ENCODE measurements around the gene FAM204A. TPM values are rescaled to one million over a fixed set of nuclear protein-coding genes. Genes with fewer than 3 reads are reported as not detected.

The FAM204A gene
- total RNA-seq, 3 donors from 2014 or later (not counting 1 experiment from before 2014, with no cell fraction given), result 69.2 to 73.2 (median 72.7) TPM

GRCh38 chr10:118356628-118357027 is 14.5 kb upstream of the FAM204A start:
- no peaks in the 10 kb centered on the region for H3K9me3 ChIP-seq (ENCODE audit: control insufficient read depth, insufficient read depth, low read length)
- Mint-ChIP-seq H3K4me1 (no peaks in the 10 kb centered on the region), H3K4me3 (no peak overlapping the region), H3K27ac (no peak overlapping the region), H3K9me3 (no peaks in the 10 kb centered on the region), H3K27me3 (ENCODE audit: low read depth in 2 of 2) (peaks cover 30 to 51% of the 10 kb centered on the region in 2 donors), H3K36me3 (no peaks in the 10 kb centered on the region)
- H3K4me1 ChIP-seq (ENCODE audit: control insufficient read depth, insufficient read depth, low read length), result no peaks in the 10 kb centered on the region
- no peak for TF ChIP-seq CTCF (IDR thresholded peaks at IDR 0.05)
- no peak overlapping the region for H3K4me3 ChIP-seq (ENCODE audit: low read length)
- DNase-seq, result no peak
- H3K36me3 ChIP-seq (ENCODE audit: control insufficient read depth, insufficient read depth, low read length), result no peaks in the 10 kb centered on the region
- H3K27me3 ChIP-seq (ENCODE audit: control insufficient read depth, insufficient read depth, low read length), result peaks cover 16% of the 10 kb centered on the region
- no peak overlapping the region for H3K27ac ChIP-seq (ENCODE audit: low read length)
- intact Hi-C loops (cut with micrococcal nuclease), result no loop called here
- 93% methylated on average over 2 of the region's 2 CpGs for WGBS (ENCODE audit: insufficient coverage)
- ATAC-seq, result no peak

- H3K4me1 Mint-ChIP-seq, result no peaks in the 10 kb centered on the region
- Histone ChIP-seq H3K27me3 (ENCODE audit: control insufficient read depth, insufficient read depth, low read length) (peaks cover 23% of the 10 kb centered on the region), H3K27ac (ENCODE audit: low read length) (no peak overlapping the region), H3K9me3 (ENCODE audit: control insufficient read depth, insufficient read depth, low read length) (no peaks in the 10 kb centered on the region), H3K4me1 (ENCODE audit: control insufficient read depth, insufficient read depth, low read length) (no peaks in the 10 kb centered on the region), H3K4me3 (ENCODE audit: low read length) (no peak overlapping the region), H3K36me3 (ENCODE audit: control insufficient read depth, insufficient read depth, low read length) (no peaks in the 10 kb centered on the region)
- H3K27ac Mint-ChIP-seq, result no peak overlapping the region
- H3K36me3 Mint-ChIP-seq, result no peaks in the 10 kb centered on the region
- no peak overlapping the region for H3K4me3 Mint-ChIP-seq
- DNase-seq, result no peak
- H3K9me3 Mint-ChIP-seq, result no peaks in the 10 kb centered on the region
- peaks cover 36 to 47% of the 10 kb centered on the region in 2 donors for H3K27me3 Mint-ChIP-seq (ENCODE audit: low read depth in 2 of 2)
- TF ChIP-seq CTCF (IDR thresholded peaks at IDR 0.05), result no peak
- ATAC-seq, result no peak
- intact Hi-C loops (cut with micrococcal nuclease), result no loop called here
- 63% methylated on average over 1 of the region's 3 CpGs for WGBS (ENCODE audit: insufficient coverage)
Measured at GRCh38 chr10:118355234-118355633, 13.1 kb upstream of the FAM204A start.

- TF ChIP-seq CTCF (IDR thresholded peaks at IDR 0.05), result no peak
- H3K9me3 Mint-ChIP-seq, result no peaks in the 10 kb centered on the region
- no peaks in the 10 kb centered on the region for H3K36me3 Mint-ChIP-seq
- no peak overlapping the region for H3K4me3 Mint-ChIP-seq
- H3K36me3 ChIP-seq (ENCODE audit: control insufficient read depth, insufficient read depth, low read length), result no peaks in the 10 kb centered on the region
- peaks cover 25 to 36% of the 10 kb centered on the region in 2 donors for H3K27me3 Mint-ChIP-seq (ENCODE audit: low read depth in 2 of 2)
- no peak overlapping the region for H3K27ac ChIP-seq (ENCODE audit: low read length)
- H3K4me3 ChIP-seq (ENCODE audit: low read length), result no peak overlapping the region
- no CpG with 5 or more reads among the region's 3 CpGs for WGBS (ENCODE audit: insufficient coverage)
- no peaks in the 10 kb centered on the region for H3K9me3 ChIP-seq (ENCODE audit: control insufficient read depth, insufficient read depth, low read length)
- no peaks in the 10 kb centered on the region for H3K4me1 ChIP-seq (ENCODE audit: control insufficient read depth, insufficient read depth, low read length)
- H3K4me1 Mint-ChIP-seq, result no peaks in the 10 kb centered on the region
- H3K27ac Mint-ChIP-seq, result no peak overlapping the region
- peak in 1 of 2 donors; percentile 13 for DNase-seq
- ATAC-seq, result peak in 1 of 3 donors; percentile 46
- intact Hi-C loops (cut with micrococcal nuclease), result no loop called here
- H3K27me3 ChIP-seq (ENCODE audit: control insufficient read depth, insufficient read depth, low read length), result peaks cover 25% of the 10 kb centered on the region
Measured at GRCh38 chr10:118349235-118349634, 7.1 kb upstream of the FAM204A start.

- H3K9me3 Mint-ChIP-seq, result no peaks in the 10 kb centered on the region
- H3K27ac Mint-ChIP-seq, result no peak overlapping the region
- peaks cover 12% of the 10 kb centered on the region for H3K4me1 ChIP-seq (ENCODE audit: control insufficient read depth, insufficient read depth, low read length)
- H3K36me3 ChIP-seq (ENCODE audit: control insufficient read depth, insufficient read depth, low read length), result no peaks in the 10 kb centered on the region
- 83% methylated on average over 3 of the region's 3 CpGs for WGBS (ENCODE audit: insufficient coverage)
- no peaks in the 10 kb centered on the region for H3K36me3 Mint-ChIP-seq
- DNase-seq (peak in 1 of 2 donors; percentile 3), ATAC-seq (no peak)
- peaks cover 8% of the 10 kb centered on the region for H3K27me3 ChIP-seq (ENCODE audit: control insufficient read depth, insufficient read depth, low read length)
- H3K27me3 Mint-ChIP-seq (ENCODE audit: low read depth in 2 of 2), result peaks cover 9 to 16% of the 10 kb centered on the region in 2 donors
- H3K4me1 Mint-ChIP-seq, result peaks cover 34 to 37% of the 10 kb centered on the region in 2 donors
- no peak for TF ChIP-seq CTCF (IDR thresholded peaks at IDR 0.05)
- no peak overlapping the region for H3K27ac ChIP-seq (ENCODE audit: low read length)
- H3K4me3 ChIP-seq (ENCODE audit: low read length), result no peak overlapping the region
- no peaks in the 10 kb centered on the region for H3K9me3 ChIP-seq (ENCODE audit: control insufficient read depth, insufficient read depth, low read length)
- intact Hi-C loops (cut with micrococcal nuclease), result no loop called here
- peak overlapping the region; percentile 89 for H3K4me3 Mint-ChIP-seq
Measured at GRCh38 chr10:118343549-118343948, 1.4 kb upstream of the FAM204A start.
